Central memory CD8-positive, alpha-beta T cell (primary cell): ENCODE results near the gene CRYAA.
"Not testable (repeated sequence)": the region's sequence is repeated elsewhere in the genome, so short reads cannot be mapped to it uniquely, and the experiment has no call there.

ENCODE experiments used
- ATAC-seq: fragments of 150-1000 bp; cut with Tn5 transposase; replicated peaks from 2 replicates; pipeline ENCODE4 v1.10.0; 2022; ENCODE audit warnings: mild to moderate bottlenecking, moderate FRiP score, moderate number of reproducible peaks; ENCODE audit not compliant: poor library complexity, severe bottlenecking; ENCODE audit errors: extremely low read depth
- DNase-seq, 2 donors: peaks; one replicate each; pipeline ENCODE4 v3.0.0; 2021; ENCODE audit warnings: low spot score in 2 of 2
- H3K27ac Mint-ChIP-seq: one replicate; pipeline ENCODE4 v1.8.0; 2022; ENCODE audit warnings: low read depth, mild to moderate bottlenecking, moderate library complexity, mixed read lengths
- H3K27me3 Mint-ChIP-seq: one replicate; pipeline ENCODE4 v1.8.0; 2022; ENCODE audit warnings: mixed read lengths
- H3K36me3 Mint-ChIP-seq: one replicate; pipeline ENCODE4 v1.8.0; 2022; ENCODE audit warnings: mild to moderate bottlenecking, moderate library complexity, mixed read lengths; ENCODE audit not compliant: insufficient read depth
- H3K4me1 Mint-ChIP-seq: one replicate; pipeline ENCODE4 v1.8.0; 2022; ENCODE audit warnings: mixed read lengths
- H3K4me3 Mint-ChIP-seq: one replicate; pipeline ENCODE4 v1.8.0; 2022; ENCODE audit warnings: mild to moderate bottlenecking, moderate library complexity, mixed read lengths
- H3K9me3 Mint-ChIP-seq: one replicate; pipeline ENCODE4 v1.8.0; 2022; ENCODE audit warnings: mixed read lengths

CRYAA gene, protein sequence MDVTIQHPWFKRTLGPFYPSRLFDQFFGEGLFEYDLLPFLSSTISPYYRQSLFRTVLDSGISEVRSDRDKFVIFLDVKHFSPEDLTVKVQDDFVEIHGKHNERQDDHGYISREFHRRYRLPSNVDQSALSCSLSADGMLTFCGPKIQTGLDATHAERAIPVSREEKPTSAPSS

DNA sequence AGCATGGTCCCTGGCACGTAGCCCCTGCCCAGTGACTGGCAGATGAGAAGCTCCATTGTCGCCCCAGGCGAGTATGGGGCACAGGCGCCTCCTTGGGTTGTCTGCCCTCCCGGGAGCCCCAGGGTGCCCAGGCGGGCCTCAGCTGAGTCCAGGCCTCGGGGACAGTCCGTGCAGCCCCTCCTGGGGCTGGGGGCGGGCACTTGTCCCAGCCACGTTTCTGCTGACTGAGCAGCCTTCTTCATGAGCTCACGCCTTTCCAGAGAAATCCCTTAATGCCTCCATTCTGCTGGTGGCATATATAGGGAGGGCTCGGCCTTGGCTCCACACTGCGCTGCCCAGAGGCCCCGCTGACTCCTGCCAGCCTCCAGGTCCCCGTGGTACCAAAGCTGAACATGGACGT, at the start of gene CRYAA:
CRYAA (plus strand) TSS at position 301 of the 400 bp plus-strand sequence; CDS start at position 393, 92 bp downstream.
- H3K27me3 Mint-ChIP-seq, H3K9me3 Mint-ChIP-seq, DNase-seq, H3K36me3 Mint-ChIP-seq, H3K27ac Mint-ChIP-seq, H3K4me3 Mint-ChIP-seq, ATAC-seq, H3K4me1 Mint-ChIP-seq: not testable (repeated sequence)

DNA sequence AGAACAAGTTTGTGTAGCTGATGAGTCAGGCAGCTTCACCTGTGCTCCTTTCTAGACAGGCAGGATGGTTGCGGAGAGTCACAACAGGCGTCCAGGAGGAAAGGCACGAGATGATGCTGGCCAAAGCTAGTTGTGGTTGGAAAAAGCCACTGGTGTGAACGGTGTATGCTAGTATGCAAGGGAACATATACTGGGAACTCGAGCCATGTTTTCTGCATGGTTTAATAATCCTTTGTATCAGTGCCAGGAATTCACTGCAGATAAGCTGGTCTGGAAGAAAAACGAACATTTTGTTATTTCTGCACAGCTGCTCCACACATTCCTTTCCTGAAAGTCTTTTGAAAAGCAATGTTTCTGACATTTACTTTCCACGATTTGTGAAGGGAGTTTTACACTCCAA, 38.7 kb upstream of the CRYAA start:
- not testable (repeated sequence) for H3K27ac Mint-ChIP-seq, ATAC-seq, H3K4me3 Mint-ChIP-seq, H3K4me1 Mint-ChIP-seq, H3K27me3 Mint-ChIP-seq, H3K9me3 Mint-ChIP-seq, DNase-seq, H3K36me3 Mint-ChIP-seq

DNA sequence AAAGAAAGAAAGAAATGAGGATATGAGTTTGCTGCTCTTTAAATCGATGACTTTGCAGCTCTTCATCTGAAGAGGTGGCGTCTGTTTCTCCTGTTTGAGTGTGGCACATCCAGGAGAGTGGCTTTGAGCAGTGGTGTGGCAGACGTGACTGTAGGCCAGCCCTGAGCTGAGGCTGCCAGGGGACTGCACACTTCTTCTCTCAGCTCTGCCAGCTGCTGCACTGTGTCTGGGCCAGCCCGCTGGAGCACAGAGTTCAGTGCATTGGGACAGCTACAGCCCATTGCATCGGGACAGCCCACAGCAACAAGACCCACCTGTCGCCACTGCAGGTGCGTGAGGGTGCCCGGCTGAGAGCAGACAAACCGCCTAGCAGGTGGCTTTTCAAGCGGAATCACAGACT, 34.3 kb upstream of the CRYAA start:
- H3K9me3 Mint-ChIP-seq, DNase-seq, ATAC-seq, H3K27me3 Mint-ChIP-seq, H3K4me1 Mint-ChIP-seq, H3K36me3 Mint-ChIP-seq, H3K4me3 Mint-ChIP-seq, H3K27ac Mint-ChIP-seq: not testable (repeated sequence)

DNA sequence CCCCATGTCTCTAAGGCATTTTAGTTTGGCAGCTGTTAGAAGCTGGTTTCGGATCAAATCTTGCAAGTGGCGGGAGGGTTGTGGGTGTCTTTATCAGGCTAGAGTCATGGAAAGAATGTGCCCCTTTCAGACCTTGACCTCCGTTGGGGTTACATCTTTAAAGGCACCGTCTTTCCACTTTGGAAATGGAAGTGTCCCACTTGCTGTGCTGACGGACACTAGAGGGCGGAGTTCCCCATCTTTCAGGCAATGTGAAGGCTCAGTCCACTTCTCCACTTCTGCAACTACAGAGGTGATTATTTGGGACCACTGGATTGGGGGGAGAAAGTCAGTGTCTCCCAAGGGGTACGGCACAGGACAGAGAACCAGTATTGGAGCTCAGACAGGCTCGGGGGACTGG, 29.9 kb upstream of the CRYAA start:
- not testable (repeated sequence) for ATAC-seq, H3K4me1 Mint-ChIP-seq, H3K9me3 Mint-ChIP-seq

DNA sequence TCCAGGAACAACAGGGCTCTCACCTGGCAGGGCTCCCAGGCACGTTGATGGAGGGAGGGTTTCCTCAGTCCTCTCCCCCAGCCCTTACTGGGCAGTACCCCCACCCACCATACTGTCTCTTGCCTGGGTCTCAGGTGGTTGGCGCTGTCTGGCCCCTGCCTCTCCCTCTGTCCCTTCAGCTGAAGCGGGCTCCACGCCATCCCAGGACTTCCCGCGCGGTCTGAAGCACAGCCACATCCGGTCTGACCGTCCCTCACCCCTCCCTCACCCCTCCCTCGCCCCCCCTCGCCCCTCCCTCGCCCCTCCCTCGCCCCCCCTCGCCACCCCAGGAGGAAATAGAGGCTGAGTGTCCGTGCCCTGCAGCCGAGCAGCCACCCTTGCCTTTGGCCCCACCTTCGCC, 27.4 kb upstream of the CRYAA start:
- DNase-seq, ATAC-seq, H3K27me3 Mint-ChIP-seq, H3K36me3 Mint-ChIP-seq, H3K27ac Mint-ChIP-seq, H3K4me3 Mint-ChIP-seq, H3K9me3 Mint-ChIP-seq, H3K4me1 Mint-ChIP-seq: not testable (repeated sequence)

More for the DNA sequence above, 29.9 kb upstream of the CRYAA start:
- H3K27me3 Mint-ChIP-seq, DNase-seq, H3K27ac Mint-ChIP-seq, H3K4me3 Mint-ChIP-seq, H3K36me3 Mint-ChIP-seq: not testable (repeated sequence)

DNA sequence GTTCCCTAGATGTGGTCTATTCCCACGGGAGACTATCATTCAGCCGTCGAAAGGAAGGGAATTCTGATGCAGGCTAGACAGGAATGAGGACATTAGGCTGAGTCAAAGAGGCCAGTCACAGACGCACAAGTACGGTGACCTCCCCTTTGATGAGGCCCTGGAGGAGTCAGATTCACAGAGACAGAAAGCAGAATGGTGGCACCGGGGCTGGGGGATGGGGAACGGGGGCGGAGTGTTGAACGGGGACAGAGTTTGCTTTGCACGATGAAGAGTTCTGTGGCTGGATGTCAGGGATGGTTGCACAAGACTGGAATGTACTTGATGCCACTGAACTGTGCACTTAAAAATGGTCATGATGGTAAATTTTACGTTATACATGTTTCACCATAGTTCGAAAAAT, 22.2 kb upstream of the CRYAA start:
- not testable (repeated sequence) for DNase-seq, H3K36me3 Mint-ChIP-seq, H3K4me3 Mint-ChIP-seq, H3K4me1 Mint-ChIP-seq, H3K27me3 Mint-ChIP-seq, ATAC-seq, H3K27ac Mint-ChIP-seq, H3K9me3 Mint-ChIP-seq

DNA sequence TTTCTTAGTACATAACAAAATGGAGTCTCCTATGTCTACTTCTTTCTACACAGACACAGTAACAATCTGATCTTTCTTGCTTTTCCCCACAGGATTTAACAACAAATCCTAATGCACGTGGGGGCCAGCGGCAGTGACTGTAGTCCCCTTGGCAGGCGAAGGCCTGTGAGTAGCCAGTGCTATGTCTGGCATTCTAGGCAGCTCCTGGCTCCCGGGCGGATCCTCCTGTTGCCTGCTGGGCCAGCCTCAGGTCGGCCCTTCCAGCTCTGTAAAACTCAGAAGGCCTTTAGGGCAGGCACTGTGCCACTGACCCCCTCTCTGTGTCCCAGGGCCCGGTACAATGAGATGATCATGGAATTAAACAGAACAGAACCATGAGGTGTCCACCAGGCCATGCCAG, 20.8 kb upstream of the CRYAA start:
- not testable (repeated sequence) for H3K36me3 Mint-ChIP-seq, H3K9me3 Mint-ChIP-seq, H3K27ac Mint-ChIP-seq, H3K4me3 Mint-ChIP-seq, ATAC-seq, H3K27me3 Mint-ChIP-seq, H3K4me1 Mint-ChIP-seq, DNase-seq

DNA sequence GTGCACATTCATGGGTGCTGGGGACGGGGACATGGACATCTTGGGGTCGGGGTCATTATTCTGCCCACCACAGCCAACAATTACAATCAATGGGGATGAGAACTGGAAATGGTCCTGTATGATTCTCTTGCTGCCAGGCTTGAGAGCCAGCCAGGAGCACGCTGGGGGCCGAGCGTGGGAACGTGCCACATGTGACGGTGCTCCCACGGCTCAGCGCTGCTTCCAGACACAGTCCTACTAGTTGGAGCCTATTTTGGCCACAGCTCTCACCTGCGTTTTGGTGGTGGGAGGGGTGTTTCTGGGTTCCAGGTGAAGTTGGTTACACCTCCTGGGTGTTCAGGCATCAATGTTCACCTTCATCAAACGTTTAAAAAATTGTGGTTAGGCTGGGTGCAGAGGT, 19.5 kb upstream of the CRYAA start:
- ATAC-seq, H3K27ac Mint-ChIP-seq, H3K27me3 Mint-ChIP-seq, H3K4me1 Mint-ChIP-seq, H3K36me3 Mint-ChIP-seq, H3K4me3 Mint-ChIP-seq, DNase-seq, H3K9me3 Mint-ChIP-seq: not testable (repeated sequence)

DNA sequence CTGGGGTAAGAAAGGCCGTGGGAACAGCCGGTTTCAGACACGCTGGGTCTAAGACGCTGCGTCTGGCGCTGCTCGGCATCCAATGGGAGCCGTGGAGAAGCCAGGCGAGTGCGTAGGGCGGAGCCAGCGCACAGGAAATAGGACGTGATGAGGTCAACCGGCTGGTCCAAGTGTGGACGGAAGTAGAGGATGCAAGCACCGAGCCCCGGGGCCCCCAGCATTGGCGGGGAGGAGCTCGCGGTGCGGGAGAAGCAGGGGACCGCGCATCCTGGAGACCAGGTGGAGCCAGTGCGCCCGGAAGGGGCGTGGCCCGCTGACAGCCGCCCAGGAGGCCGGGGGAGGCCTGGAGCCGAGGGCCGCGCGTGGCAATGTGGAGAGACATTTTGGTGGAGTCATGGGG, 15.2 kb upstream of the CRYAA start:
- H3K27me3 Mint-ChIP-seq, H3K36me3 Mint-ChIP-seq, H3K27ac Mint-ChIP-seq, H3K4me1 Mint-ChIP-seq, H3K9me3 Mint-ChIP-seq, ATAC-seq, DNase-seq, H3K4me3 Mint-ChIP-seq: not testable (repeated sequence)

DNA sequence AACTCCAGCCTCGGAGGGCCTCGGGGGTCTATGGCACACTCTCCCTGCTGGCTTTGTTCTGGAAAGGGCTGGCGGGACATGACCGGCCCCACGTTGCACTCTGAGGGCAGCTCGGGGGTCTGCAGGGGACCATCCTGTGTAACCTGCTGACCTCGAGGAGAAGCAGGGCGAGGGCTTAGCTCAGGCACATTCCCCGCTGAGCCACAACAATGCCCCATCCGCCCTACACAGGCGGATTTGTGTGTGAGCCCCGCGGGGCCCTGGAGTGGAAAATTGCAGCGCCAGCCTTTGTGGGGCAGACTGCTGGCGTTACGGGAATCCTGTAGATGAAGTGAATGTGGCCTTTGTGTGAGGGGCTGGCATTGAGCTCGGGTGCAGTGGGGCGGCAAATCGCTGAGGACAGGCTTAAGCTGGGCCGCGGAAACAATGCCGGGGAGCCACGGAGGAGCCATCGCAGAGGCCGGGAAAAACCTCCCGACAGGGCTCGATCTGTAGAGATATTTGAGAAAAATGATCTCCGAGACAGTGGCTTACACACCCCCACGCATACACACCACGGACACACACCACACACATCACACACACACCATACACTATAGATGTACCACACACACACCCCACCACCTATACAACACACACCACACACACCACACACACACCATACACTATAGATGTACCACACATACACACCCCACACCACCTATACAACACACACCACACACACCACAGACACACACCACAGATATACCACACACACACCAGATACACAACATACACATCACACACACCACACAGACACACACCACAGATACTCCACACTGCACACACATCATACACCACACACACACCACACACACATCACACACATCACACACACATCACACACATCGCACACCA, 9.3 kb upstream of the CRYAA start:
- not testable (repeated sequence) for ATAC-seq, H3K4me1 Mint-ChIP-seq, DNase-seq, H3K27ac Mint-ChIP-seq, H3K9me3 Mint-ChIP-seq, H3K36me3 Mint-ChIP-seq, H3K4me3 Mint-ChIP-seq, H3K27me3 Mint-ChIP-seq

DNA sequence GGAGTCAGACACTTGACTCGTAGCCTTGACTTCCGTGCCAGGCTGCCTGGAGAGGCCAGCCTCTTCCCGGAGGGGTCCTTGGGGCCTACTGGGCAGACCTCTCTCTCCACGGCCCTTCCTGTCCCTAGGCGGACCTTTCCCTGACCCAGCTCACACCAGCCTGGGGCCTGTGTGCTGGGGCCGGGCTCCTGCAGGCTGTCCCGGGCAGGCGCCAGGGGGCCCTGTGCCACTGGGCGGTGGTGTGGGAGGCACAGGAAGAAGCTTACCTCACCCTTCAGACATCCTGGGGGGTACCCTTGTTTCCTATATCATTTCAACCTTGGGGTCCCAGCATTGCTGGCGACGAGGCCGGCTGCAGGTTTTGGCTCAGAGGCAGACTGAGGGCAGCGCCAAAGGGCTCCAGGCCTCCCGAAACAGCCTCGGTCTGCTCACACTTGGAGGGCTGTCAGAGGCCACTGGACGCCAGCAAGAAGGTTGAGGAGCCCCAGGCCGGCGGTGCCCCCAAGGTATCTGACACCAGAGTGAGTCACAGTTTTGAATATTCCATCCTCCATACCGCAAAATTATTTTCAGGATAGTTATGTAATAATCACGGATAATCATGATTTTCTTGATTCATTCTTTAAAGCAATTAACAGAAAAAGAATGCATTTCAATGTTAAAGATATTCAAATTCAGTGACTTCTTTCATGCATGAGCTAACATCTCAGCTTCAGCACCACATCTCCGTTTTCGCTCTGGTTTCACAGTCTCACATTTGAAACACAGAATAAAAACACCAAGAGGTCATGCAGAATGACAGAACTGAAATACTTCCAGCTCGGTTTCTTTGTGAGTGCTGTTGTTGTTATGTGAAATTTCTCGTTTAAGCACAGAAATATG, 6.7 kb upstream of the CRYAA start:
- not testable (repeated sequence) for H3K4me3 Mint-ChIP-seq, H3K4me1 Mint-ChIP-seq, H3K27me3 Mint-ChIP-seq, ATAC-seq, DNase-seq, H3K36me3 Mint-ChIP-seq, H3K9me3 Mint-ChIP-seq, H3K27ac Mint-ChIP-seq

DNA sequence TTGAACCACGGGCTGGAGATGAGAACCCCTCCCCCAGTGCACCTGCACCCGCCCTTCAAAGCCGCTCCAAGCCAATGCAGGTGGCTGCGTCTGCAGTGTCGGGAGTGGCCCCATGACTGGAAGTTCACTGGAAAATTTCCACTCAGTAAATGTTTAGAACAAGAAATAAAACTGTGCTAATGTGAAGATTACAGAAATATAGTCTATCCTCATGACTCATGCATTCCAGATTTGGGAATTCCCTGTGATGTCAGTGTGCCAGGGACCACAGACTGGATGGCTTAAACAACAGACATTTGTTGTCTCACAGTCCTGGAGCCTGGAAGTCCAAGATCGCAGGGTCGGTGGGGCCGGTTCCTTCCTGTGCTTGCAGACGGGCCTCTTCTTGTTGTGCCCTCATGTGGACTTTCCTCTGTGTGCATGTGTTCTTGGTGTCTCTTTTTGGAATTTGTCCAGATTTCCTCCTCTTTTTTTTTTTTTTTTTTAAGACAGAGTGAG, 6.1 kb upstream of the CRYAA start:
- ATAC-seq, H3K36me3 Mint-ChIP-seq, DNase-seq, H3K4me3 Mint-ChIP-seq, H3K27me3 Mint-ChIP-seq, H3K27ac Mint-ChIP-seq, H3K9me3 Mint-ChIP-seq, H3K4me1 Mint-ChIP-seq: not testable (repeated sequence)
